Natural killer cell (primary cell): ENCODE data around the gene TGFBR2. TPM values are rescaled to one million over a fixed set of nuclear protein-coding genes. Genes with fewer than 3 reads are reported as not detected.
A peak's percentile ranks its signal among the peaks of the same experiment; 100 is the strongest.

Experiments
- ATAC-seq, 3 donors: fragments of 150-1000 bp in 2 of 3; fragments of 200-7000 bp in 1 of 3; cut with Tn5 transposase; 1 replicate in 1 of 3; 2 replicates in 2 of 3; pipeline ENCODE4 v1.10.0; 2021; ENCODE audit warnings: mild to moderate bottlenecking in 2 of 3, moderate library complexity in 2 of 3
- DNase-seq, 2 donors: peaks; one replicate each; pipeline versions ENCODE4 v3.0.0 to v3.0.0-alpha.2; 2013 to 2021; ENCODE audit warnings: mixed read lengths in 1 of 2
- H3K27ac ChIP-seq: one replicate; pipeline ENCODE4 v1.5.1; 2013; ENCODE audit warnings: mild to moderate bottlenecking, low read length
- H3K27me3 ChIP-seq: one replicate; pipeline ENCODE4 v1.6.1; 2013; ENCODE audit warnings: low read length; ENCODE audit not compliant: control insufficient read depth, insufficient read depth
- H3K36me3 ChIP-seq: one replicate; pipeline ENCODE4 v1.6.1; 2013; ENCODE audit warnings: low read length; ENCODE audit not compliant: control insufficient read depth, insufficient read depth
- H3K4me1 ChIP-seq: one replicate; pipeline ENCODE4 v1.6.1; 2013; ENCODE audit warnings: low read length; ENCODE audit not compliant: control insufficient read depth, insufficient read depth
- H3K4me3 ChIP-seq: one replicate; pipeline ENCODE4 v1.5.1; 2013; ENCODE audit warnings: low read length
- H3K9me3 ChIP-seq: one replicate; pipeline ENCODE4 v1.6.1; 2013; ENCODE audit warnings: low read length; ENCODE audit not compliant: control insufficient read depth, insufficient read depth
- H3K27ac Mint-ChIP-seq, 2 donors: one replicate each; pipeline ENCODE4 v1.8.0; 2022; ENCODE audit warnings: mild to moderate bottlenecking in 2 of 2, mixed read lengths in 2 of 2, moderate library complexity in 1 of 2
- H3K27me3 Mint-ChIP-seq, 2 donors: one replicate each; pipeline ENCODE4 v1.8.0; 2022; ENCODE audit warnings: low read depth in 2 of 2, mixed read lengths in 2 of 2
- H3K36me3 Mint-ChIP-seq: one replicate; pipeline ENCODE4 v1.8.0; 2022; ENCODE audit warnings: mixed read lengths
- H3K4me1 Mint-ChIP-seq, 2 donors: one replicate each; pipeline ENCODE4 v1.8.0; 2022; ENCODE audit warnings: mixed read lengths in 2 of 2
- H3K4me3 Mint-ChIP-seq: one replicate; pipeline ENCODE4 v1.8.0; 2022; ENCODE audit warnings: mild to moderate bottlenecking, moderate library complexity, mixed read lengths
- H3K9me3 Mint-ChIP-seq, 2 donors: one replicate each; pipeline ENCODE4 v1.8.0; 2022; ENCODE audit warnings: mixed read lengths in 2 of 2
- CTCF ChIP-seq: fragments of 200-600 bp; IDR thresholded peaks from one replicate; pipeline ENCODE4 v1.8.0; 2022; ENCODE audit warnings: antibody characterized with exemption
- WGBS: methylation state at CpG from one replicate; pipeline ENCODE4 v1.1.7; 2013; ENCODE audit warnings: missing lambda C conversion rate; ENCODE audit not compliant: insufficient coverage; 5-methylcytosine and 5-hydroxymethylcytosine counted together
- intact Hi-C: fragments of 100-400 bp; cut with micrococcal nuclease; formaldehyde crosslinking; loops from one replicate; pipeline ENCODE4 v1.14.2; 2022
- total RNA-seq, 4 donors: library from RNA; stranded (reverse); fragments of 120-200 nt in 1 of 4; gene quantifications; one replicate each; pipeline versions ENCODE4 v1.2.3 to v1.2.4, GENCODE V29; 2013 to 2022

Gene TGFBR2
- total RNA-seq, 3 donors from 2014 or later (not counting 1 experiment from before 2014, with no cell fraction given) = 70.4 to 113 (median 99.3) TPM

GRCh38 chr3:30634761-30635735 lies 28.6 kb downstream of the TGFBR2 start:
- DNase-seq (no peak), ATAC-seq (no peak)
- H3K27ac Mint-ChIP-seq = peak overlapping the region; percentile 75 to 84
- peak overlapping the region; percentile 90 for H3K27ac ChIP-seq
- peaks cover 49% of the 10 kb centered on the region for H3K4me1 ChIP-seq
- no peaks in the 10 kb centered on the region for H3K9me3 ChIP-seq
- no peaks in the 10 kb centered on the region for H3K27me3 ChIP-seq
- intact Hi-C loops = loop anchor here (5.0 kb wide), 1 partner anchor 897 kb away; the partner anchor contains the start of gene STT3B
- peaks cover 13% of the 10 kb centered on the region for H3K36me3 ChIP-seq
- no peak overlapping the region for H3K4me3 ChIP-seq
- no CpG with 5 or more reads among the region's 3 CpGs for WGBS
- H3K9me3 Mint-ChIP-seq = no peaks in the 10 kb centered on the region
- H3K36me3 Mint-ChIP-seq = no peaks in the 10 kb centered on the region
- TF ChIP-seq CTCF = no peak
- H3K4me3 Mint-ChIP-seq = peak overlapping the region; percentile 81
- no peaks in the 10 kb centered on the region for H3K27me3 Mint-ChIP-seq
- peaks cover 89 to 92% of the 10 kb centered on the region in 2 donors for H3K4me1 Mint-ChIP-seq

- Histone ChIP-seq H3K36me3 (peaks cover 13% of the 10 kb centered on the region), H3K4me3 (no peak overlapping the region), H3K27me3 (no peaks in the 10 kb centered on the region), H3K4me1 (peaks cover 55% of the 10 kb centered on the region), H3K9me3 (no peaks in the 10 kb centered on the region), H3K27ac (peak overlapping the region; percentile 53)
- peak overlapping the region; percentile 75 to 84 for H3K27ac Mint-ChIP-seq
- TF ChIP-seq CTCF = no peak
- H3K36me3 Mint-ChIP-seq = no peaks in the 10 kb centered on the region
- intact Hi-C loops = no loop called here
- H3K27me3 Mint-ChIP-seq = no peaks in the 10 kb centered on the region
- H3K9me3 Mint-ChIP-seq = no peaks in the 10 kb centered on the region
- peak overlapping the region; percentile 61 for H3K4me3 Mint-ChIP-seq
- 86% methylated on average over 9 of the region's 10 CpGs for WGBS
- no peak for ATAC-seq
- no peak for DNase-seq
- H3K4me1 Mint-ChIP-seq = peaks cover 91 to 94% of the 10 kb centered on the region in 2 donors
These were observed 31.2 kb downstream of the TGFBR2 start for GRCh38 chr3:30637310-30638219.

GRCh38 chr3:30638685-30639412 lies 32.4 kb downstream of the TGFBR2 start:
- WGBS = 63% methylated on average over 3 of the region's 4 CpGs
- Histone ChIP-seq H3K9me3 (no peaks in the 10 kb centered on the region), H3K27me3 (no peaks in the 10 kb centered on the region), H3K4me1 (peaks cover 58% of the 10 kb centered on the region), H3K36me3 (peaks cover 11% of the 10 kb centered on the region), H3K27ac (peak overlapping the region; percentile 36), H3K4me3 (no peak overlapping the region)
- Mint-ChIP-seq H3K4me3 (peak overlapping the region; percentile 53), H3K36me3 (no peaks in the 10 kb centered on the region), H3K9me3 (no peaks in the 10 kb centered on the region), H3K27me3 (no peaks in the 10 kb centered on the region), H3K4me1 (peaks cover 88 to 95% of the 10 kb centered on the region in 2 donors), H3K27ac (peak overlapping the region; percentile 75 to 84)
- DNase-seq (peak in 1 of 2 donors; percentile 28), ATAC-seq (no peak)
- TF ChIP-seq CTCF = no peak
- intact Hi-C loops = no loop called here
